K562 (cell line): ENCODE data around the gene TTBK1. TPM values are rescaled to one million over a fixed set of nuclear protein-coding genes. Genes with fewer than 3 reads are reported as not detected.

Source experiments
- CBX3 ChIP-seq, 2 experiments: IDR thresholded peaks; 1 replicate in 1 of 2; 2 replicates in 1 of 2; pipeline ENCODE4 v1.6.1; 2012; ENCODE audit warnings: inconsistent platforms in 2 of 2, low read length in 2 of 2, borderline replicate concordance in 1 of 2, control low read depth in 1 of 2
- CHD4 ChIP-seq: fragments of 200-600 bp; sonication (generic); IDR thresholded peaks from 3 replicates; pipeline ENCODE4 v1.6.1; 2012; ENCODE audit warnings: low read depth, mild to moderate bottlenecking, mixed read lengths, low read length, inconsistent platforms; ENCODE audit not compliant: insufficient read depth, insufficient replicate concordance, poor library complexity, severe bottlenecking
- COPS2 ChIP-seq: fragments of 450-650 bp; conservative IDR thresholded peaks from 2 replicates; pipeline ENCODE4 v1.6.1; 2016; ENCODE audit warnings: mild to moderate bottlenecking, moderate library complexity
- ETS1 ChIP-seq: conservative IDR thresholded peaks from 2 replicates; pipeline ENCODE4 v1.6.1; 2011; ENCODE audit warnings: low read depth, mild to moderate bottlenecking, low read length; ENCODE audit not compliant: control insufficient read depth
- HLTF ChIP-seq: fragments of 450-650 bp; IDR thresholded peaks from 2 replicates; pipeline ENCODE4 v1.6.1; 2016
- HOXB6 ChIP-seq: fragments of 250-450 bp; sonication (Bioruptor Pico); IDR thresholded peaks from 2 replicates; pipeline ENCODE4 v1.5.1; 2022; ENCODE audit warnings: mild to moderate bottlenecking, borderline replicate concordance
- ILK ChIP-seq: fragments of 450-650 bp; IDR thresholded peaks from 2 replicates; pipeline ENCODE4 v1.6.1; 2016; ENCODE audit warnings: missing genetic modification characterization, low read depth, mild to moderate bottlenecking, missing compliant biosample characterization, moderate library complexity, borderline replicate concordance
- MXI1 ChIP-seq: IDR thresholded peaks from 2 replicates; pipeline ENCODE4 v1.6.1; 2011; ENCODE audit warnings: low read depth, mild to moderate bottlenecking, improper control_type of control experiment, low read length
- PHB2 ChIP-seq: fragments of 450-650 bp; IDR thresholded peaks from 2 replicates; pipeline ENCODE4 v1.6.1; 2017; ENCODE audit warnings: low read depth
- PHTF2 ChIP-seq: fragments of 250-450 bp; sonication (Bioruptor Pico); IDR thresholded peaks from 2 replicates; pipeline ENCODE4 v1.5.0; 2021; ENCODE audit warnings: mild to moderate bottlenecking
- RBM22 ChIP-seq: fragments of 200-400 bp; formaldehyde crosslinking; IDR thresholded peaks from 2 replicates; pipeline ENCODE4 v1.6.1; 2018; ENCODE audit warnings: low read length, low read depth; ENCODE audit not compliant: poor library complexity, severe bottlenecking
- THAP12 ChIP-seq: fragments of 250-450 bp; sonication (Bioruptor Pico); IDR thresholded peaks from 2 replicates; pipeline ENCODE4 v1.9.0; 2021; ENCODE audit warnings: mild to moderate bottlenecking, inconsistent platforms
- THAP7 ChIP-seq: fragments of 250-450 bp; sonication (Bioruptor Pico); IDR thresholded peaks from 2 replicates; pipeline ENCODE4 v1.5.0; 2021
- ZC3H4 ChIP-seq: sonication (generic); formaldehyde crosslinking; IDR thresholded peaks from 2 replicates; pipeline ENCODE4 v1.9.0; 2021; ENCODE audit warnings: missing genetic modification reagents, borderline replicate concordance
- ZMIZ1 ChIP-seq, 2 experiments: fragments of 150-350 bp in 1 of 2; IDR thresholded peaks; 2 replicates each; pipeline ENCODE4 v1.6.1; 2012 to 2016; ENCODE audit warnings: low read depth in 2 of 2, low read length in 2 of 2, mild to moderate bottlenecking in 1 of 2, moderate library complexity in 1 of 2
- ZNF184 ChIP-seq: sonication (generic); formaldehyde crosslinking; IDR thresholded peaks from 2 replicates; pipeline ENCODE4 v1.5.0; 2020; ENCODE audit warnings: missing genetic modification reagents
- ZNF354B ChIP-seq: fragments of 250-450 bp; sonication (Bioruptor Pico); IDR thresholded peaks from 2 replicates; pipeline ENCODE4 v1.4.0; 2020
- ZNF445 ChIP-seq: fragments of 250-450 bp; sonication (Bioruptor Pico); IDR thresholded peaks from 2 replicates; pipeline ENCODE4 v1.4.0; 2020; ENCODE audit warnings: low read depth, mild to moderate bottlenecking, moderate library complexity
- ZNF717 ChIP-seq: fragments of 250-450 bp; sonication (Bioruptor Pico); IDR thresholded peaks from 2 replicates; pipeline ENCODE4 v1.5.0; 2021
- ZNF778 ChIP-seq: fragments of 450-650 bp; formaldehyde crosslinking; IDR thresholded peaks from 2 replicates; pipeline ENCODE4 v1.4.0; 2020; ENCODE audit warnings: mild to moderate bottlenecking, moderate library complexity
- polyA plus RNA-seq, 8 experiments: library from polyadenylated mRNA; depleted of rRNA in 4 of 8; stranded (reverse) in 5 of 8; unstranded in 3 of 8; fragments of >200 nt; fragmentation: Nextera tagmentation in 2 of 8; fragmentation: Illumina TruSeq in 1 of 8; extraction: Ambion mirVana in 2 of 8; extraction: Trizol in 1 of 8; gene quantifications; 2 replicates each; pipeline versions ENCODE4 v1.2.1 to v1.2.3, GENCODE V29; 2011 to 2014; ENCODE audit warnings: inconsistent platforms in 1 of 8, missing spikeins in 1 of 8
- total RNA-seq, 7 experiments: library from RNA; depleted of rRNA in 6 of 7; stranded (reverse); fragments of >200 nt in 6 of 7; fragmentation: Illumina TruSeq in 2 of 7; extraction: Trizol in 2 of 7; gene quantifications; 2 replicates each; pipeline versions ENCODE4 v1.2.1 to v1.2.3, GENCODE V29; 2011 to 2021; ENCODE audit warnings: low replicate concordance in 1 of 7

TTBK1 gene
- total and polyA plus RNA-seq, 9 of the 15 experiments (the other 6 are each of a cell fraction or from before 2014, with no cell fraction given): not detected

GRCh38 chr6:43228951-43229802, 14.1 kb upstream of the TTBK1 start, which contains the start of gene DNPH1 (continued):
- no peak for TF ChIP-seq ZMIZ1 (IDR thresholded peaks at IDR 0.05; ENCODE audit: low read depth in 2 of 2, low read length in 2 of 2)
- TF ChIP-seq ZC3H4 (CRISPR knock-in tag): peak; percentile 87; the same call in 1 of the 2 replicates
- no peak; the same call in 1 of the 2 replicates for TF ChIP-seq HLTF
- no peak for TF ChIP-seq ILK
- TF ChIP-seq CHD4: no peak
- no peak for TF ChIP-seq HOXB6
- no peak for TF ChIP-seq COPS2
- peak; percentile 65; the same call in 1 of the 2 replicates for TF ChIP-seq THAP7 (CRISPR knock-in tag)
- TF ChIP-seq ZNF445 (CRISPR knock-in tag): no peak
- peak in 1 of 2 experiments; percentile 30; a peak in 1 of 3 replicates for TF ChIP-seq CBX3 (IDR thresholded peaks at IDR 0.05; ENCODE audit: borderline replicate concordance in 1 of 2, low read length in 2 of 2)
- no peak for TF ChIP-seq ZNF717 (CRISPR knock-in tag)
- TF ChIP-seq ZNF354B (CRISPR knock-in tag): no peak
- peak; percentile 85; the same call in 1 of the 2 replicates for TF ChIP-seq THAP12 (CRISPR knock-in tag)
- TF ChIP-seq ETS1: peak; percentile 51; the same call in 1 of the 2 replicates
- TF ChIP-seq ZNF184 (CRISPR knock-in tag): no peak
- TF ChIP-seq PHB2: no peak
- no peak for TF ChIP-seq ZNF778
- no peak for TF ChIP-seq MXI1
- TF ChIP-seq RBM22: peak; percentile 75
- TF ChIP-seq PHTF2 (CRISPR knock-in tag): no peak
